ENCODE results near the gene PIKFYVE. TPM values are rescaled to one million over a fixed set of nuclear protein-coding genes. Genes with fewer than 3 reads are reported as not detected.

PIKFYVE gene
- polyA plus RNA-seq, 1 donor (not counting 4 experiments of a cell fraction or from before 2014, with no cell fraction given) = 18.4 TPM

DNA sequence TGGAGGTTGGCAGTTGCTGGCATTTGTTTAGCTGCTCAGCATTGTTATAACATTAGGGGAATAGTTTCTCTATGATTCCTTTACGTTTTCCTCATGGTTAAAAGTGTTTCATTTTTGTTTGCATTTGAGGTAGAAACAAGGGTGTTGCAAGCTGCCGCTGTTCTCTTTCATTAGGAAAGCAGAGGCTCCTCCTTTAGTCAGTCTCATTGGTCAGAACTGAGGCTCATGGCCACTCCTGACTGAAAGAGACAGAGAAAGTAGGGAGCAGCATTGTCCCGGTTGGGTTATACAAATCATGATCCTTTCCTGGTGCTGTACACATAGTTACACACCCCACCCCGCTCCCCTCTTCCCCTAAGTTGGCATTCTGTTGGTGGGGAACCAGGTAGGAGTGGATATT, 80.7 kb downstream of the PIKFYVE start:
- peaks cover 7 to 12% of the 10 kb centered on the region in 2 experiments for H3K36me3 ChIP-seq (ENCODE audit: control insufficient read depth in 2 of 2, extremely low read depth in 1 of 2, insufficient read depth in 2 of 2, low read length in 2 of 2)
- TF ChIP-seq EZH2 (IDR thresholded peaks at IDR 0.05; ENCODE audit: low read length) = no peak
- TF ChIP-seq, protein P1, sequence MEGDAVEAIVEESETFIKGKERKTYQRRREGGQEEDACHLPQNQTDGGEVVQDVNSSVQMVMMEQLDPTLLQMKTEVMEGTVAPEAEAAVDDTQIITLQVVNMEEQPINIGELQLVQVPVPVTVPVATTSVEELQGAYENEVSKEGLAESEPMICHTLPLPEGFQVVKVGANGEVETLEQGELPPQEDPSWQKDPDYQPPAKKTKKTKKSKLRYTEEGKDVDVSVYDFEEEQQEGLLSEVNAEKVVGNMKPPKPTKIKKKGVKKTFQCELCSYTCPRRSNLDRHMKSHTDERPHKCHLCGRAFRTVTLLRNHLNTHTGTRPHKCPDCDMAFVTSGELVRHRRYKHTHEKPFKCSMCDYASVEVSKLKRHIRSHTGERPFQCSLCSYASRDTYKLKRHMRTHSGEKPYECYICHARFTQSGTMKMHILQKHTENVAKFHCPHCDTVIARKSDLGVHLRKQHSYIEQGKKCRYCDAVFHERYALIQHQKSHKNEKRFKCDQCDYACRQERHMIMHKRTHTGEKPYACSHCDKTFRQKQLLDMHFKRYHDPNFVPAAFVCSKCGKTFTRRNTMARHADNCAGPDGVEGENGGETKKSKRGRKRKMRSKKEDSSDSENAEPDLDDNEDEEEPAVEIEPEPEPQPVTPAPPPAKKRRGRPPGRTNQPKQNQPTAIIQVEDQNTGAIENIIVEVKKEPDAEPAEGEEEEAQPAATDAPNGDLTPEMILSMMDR (optimal IDR thresholded peaks at IDR 0.05 in 1 of 3, IDR thresholded peaks at IDR 0.05 in 1 of 3, conservative IDR thresholded peaks at IDR 0.05 in 1 of 3; ENCODE audit: extremely low read depth in 1 of 3, insufficient read depth in 2 of 3, low read length in 3 of 3) = no peak
- FAIRE-seq = no peak

DNA sequence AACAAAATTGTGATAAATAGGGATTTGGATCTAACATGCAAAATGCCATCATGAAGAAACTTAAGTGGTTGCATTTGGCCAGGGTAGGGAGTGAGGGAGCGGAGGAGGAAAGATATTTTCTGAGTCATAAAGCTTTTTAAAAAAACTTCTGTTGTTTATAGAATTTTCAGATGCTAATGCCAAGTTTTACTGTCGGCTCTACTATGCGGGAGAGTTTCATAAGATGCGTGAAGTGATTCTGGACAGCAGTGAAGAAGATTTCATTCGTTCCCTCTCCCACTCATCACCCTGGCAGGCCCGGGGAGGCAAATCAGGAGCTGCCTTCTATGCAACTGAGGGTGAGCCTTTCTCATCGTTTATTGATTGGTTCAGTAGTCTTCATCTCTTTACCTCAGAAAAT, 84.6 kb downstream of the PIKFYVE start:
- TF ChIP-seq EZH2 (IDR thresholded peaks at IDR 0.05; ENCODE audit: low read length) = no peak
- TF ChIP-seq, protein P1 (optimal IDR thresholded peaks at IDR 0.05 in 1 of 3, IDR thresholded peaks at IDR 0.05 in 1 of 3, conservative IDR thresholded peaks at IDR 0.05 in 1 of 3; ENCODE audit: extremely low read depth in 1 of 3, insufficient read depth in 2 of 3, low read length in 3 of 3) = no peak
- dilution Hi-C loops (cut with MboI; ENCODE audit: extremely low pct_ligation_motif_present, low sequenced_read_pairs) = no loop called here
- Histone ChIP-seq H3K27ac (ENCODE audit: control insufficient read depth, insufficient read depth, low read length) (no peak overlapping the region), H3K4me2 (ENCODE audit: control insufficient read depth, extremely low read depth, insufficient read depth, low read depth, low read length) (no peak overlapping the region), H2AFZ (ENCODE audit: control insufficient read depth, low read length) (no peak overlapping the region), H3K9me3 (ENCODE audit: control insufficient read depth, low read depth, low read length) (no peaks in the 10 kb centered on the region), H4K20me1 (ENCODE audit: control insufficient read depth, extremely low read depth, insufficient read depth, low read length) (no peaks in the 10 kb centered on the region), H3K79me2 (ENCODE audit: control insufficient read depth, insufficient read depth, low read length) (no peaks in the 10 kb centered on the region), H3K9me1 (ENCODE audit: control insufficient read depth, extremely low read depth, insufficient read depth, low read length) (no peaks in the 10 kb centered on the region), H3K4me1 (ENCODE audit: control insufficient read depth, extremely low read depth, insufficient read depth, low read length) (no peaks in the 10 kb centered on the region), H3K27me3 (ENCODE audit: control insufficient read depth, extremely low read depth, insufficient read depth, low read length) (no peaks in the 10 kb centered on the region), H3K4me3 (ENCODE audit: control insufficient read depth in 2 of 3, extremely low read depth in 1 of 3, insufficient read depth in 2 of 3, low read depth in 1 of 3, low read length in 3 of 3) (no peak overlapping the region), H3K9ac (ENCODE audit: control insufficient read depth, extremely low read depth, insufficient read depth, low read length) (no peak overlapping the region), H3K36me3 (ENCODE audit: control insufficient read depth in 2 of 2, extremely low read depth in 1 of 2, insufficient read depth in 2 of 2, low read length in 2 of 2) (peaks cover 11 to 12% of the 10 kb centered on the region in 2 experiments)
- FAIRE-seq (no peak), DNase-seq (ENCODE audit: low read depth, low spot score) (no peak)

More for the DNA sequence above, 80.7 kb downstream of the PIKFYVE start:
- no peak overlapping the region for H3K9ac ChIP-seq (ENCODE audit: control insufficient read depth, extremely low read depth, insufficient read depth, low read length)
- H3K4me3 ChIP-seq (ENCODE audit: control insufficient read depth in 2 of 3, extremely low read depth in 1 of 3, insufficient read depth in 2 of 3, low read depth in 1 of 3, low read length in 3 of 3) = no peak overlapping the region
- DNase-seq (ENCODE audit: low read depth, low spot score) = no peak
- H3K79me2 ChIP-seq (ENCODE audit: control insufficient read depth, insufficient read depth, low read length) = no peaks in the 10 kb centered on the region
- no peaks in the 10 kb centered on the region for H3K4me1 ChIP-seq (ENCODE audit: control insufficient read depth, extremely low read depth, insufficient read depth, low read length)
- no peak overlapping the region for H3K27ac ChIP-seq (ENCODE audit: control insufficient read depth, insufficient read depth, low read length)
- H2AFZ ChIP-seq (ENCODE audit: control insufficient read depth, low read length) = no peak overlapping the region
- H4K20me1 ChIP-seq (ENCODE audit: control insufficient read depth, extremely low read depth, insufficient read depth, low read length) = no peaks in the 10 kb centered on the region
- dilution Hi-C loops (cut with MboI; ENCODE audit: extremely low pct_ligation_motif_present, low sequenced_read_pairs) = no loop called here
- no peaks in the 10 kb centered on the region for H3K27me3 ChIP-seq (ENCODE audit: control insufficient read depth, extremely low read depth, insufficient read depth, low read length)
- no peak overlapping the region for H3K4me2 ChIP-seq (ENCODE audit: control insufficient read depth, extremely low read depth, insufficient read depth, low read depth, low read length)
- H3K9me3 ChIP-seq (ENCODE audit: control insufficient read depth, low read depth, low read length) = no peaks in the 10 kb centered on the region
- no peaks in the 10 kb centered on the region for H3K9me1 ChIP-seq (ENCODE audit: control insufficient read depth, extremely low read depth, insufficient read depth, low read length)
